ENCODE measurements around the gene BACE2.

GRCh38 chr21:41176846-41177245, 8.9 kb downstream of the BACE2 start:
- no peak for TF ChIP-seq ARNT (IDR thresholded peaks at IDR 0.05)
- TF ChIP-seq NFRKB (IDR thresholded peaks at IDR 0.05) = no peak
- no peak for TF ChIP-seq ZNF384 (IDR thresholded peaks at IDR 0.05)
- TF ChIP-seq L3MBTL2 (conservative IDR thresholded peaks at IDR 0.05) = no peak
- TF ChIP-seq LEF1 (IDR thresholded peaks at IDR 0.05; ENCODE audit: borderline replicate concordance) = no peak
- TF ChIP-seq FOXM1 (IDR thresholded peaks at IDR 0.05; ENCODE audit: borderline replicate concordance) = no peak
- TF ChIP-seq TARDBP (IDR thresholded peaks at IDR 0.05) = no peak
- TF ChIP-seq SP1 (IDR thresholded peaks at IDR 0.05) = no peak
